ENCODE results near the gene STRC. TPM values are rescaled to one million over a fixed set of nuclear protein-coding genes. Genes with fewer than 3 reads are reported as not detected.
"Not testable (repeated sequence)": the region's sequence is repeated elsewhere in the genome, so short reads cannot be mapped to it uniquely, and the experiment has no call there.

Gene STRC
- 0.08 TPM for polyA plus RNA-seq (2013, experiment 1 of 2; ENCODE audit: insufficient read length)
- 0.07 TPM for polyA plus RNA-seq (2013, experiment 2 of 2; ENCODE audit: insufficient read length)

DNA sequence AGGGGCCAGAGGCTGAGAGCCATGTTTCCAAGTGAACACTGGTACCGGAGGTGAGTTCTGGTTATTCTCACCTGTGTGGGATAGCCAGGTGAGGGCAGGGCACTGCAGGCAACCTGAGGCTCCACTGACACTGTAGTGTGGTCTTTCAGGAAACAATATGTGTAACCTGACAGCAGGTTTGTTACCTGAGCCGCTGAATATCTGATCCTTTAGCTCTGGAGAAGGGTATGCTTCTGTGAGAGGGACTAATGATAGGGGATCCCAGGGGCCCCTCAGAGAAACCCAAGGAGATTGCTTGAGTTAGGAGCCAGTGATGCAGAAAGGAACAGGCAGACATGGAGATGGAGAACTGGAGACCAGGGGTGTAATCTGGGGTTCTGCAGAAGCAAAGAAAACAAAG is at the start of gene STRC:
Gene STRC, minus strand, starts transcription at position 101 of the 400 bp plus-strand sequence. Its CDS starts 78 bp downstream, at position 23.
- DNase-seq: not testable (repeated sequence)

- not testable (repeated sequence) for DNase-seq
These were observed 47.6 kb upstream of the STRC start for GRCh38 chr15:43666177-43666576.

DNA sequence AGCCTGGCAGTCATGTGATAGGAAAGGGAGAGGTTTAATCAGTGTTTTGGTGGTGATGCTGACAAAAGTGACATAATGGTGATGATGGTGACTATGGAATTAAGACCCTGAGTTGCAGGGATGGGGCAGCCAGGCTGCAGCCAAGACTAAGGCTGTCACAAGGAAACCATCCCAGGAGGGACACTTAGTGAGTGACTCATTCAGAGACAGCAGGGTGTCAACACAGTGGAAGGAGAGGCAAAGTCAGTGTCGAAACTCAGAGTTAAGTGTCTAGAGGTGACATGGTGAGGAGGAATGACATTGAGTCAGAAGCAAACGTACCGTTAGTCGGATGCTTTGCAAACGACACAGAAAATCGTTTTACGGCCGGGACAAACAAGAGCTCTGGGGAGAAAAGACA is 44.7 kb upstream of the STRC start:
- DNase-seq: not testable (repeated sequence)

- not testable (repeated sequence) for DNase-seq
These were observed 43.7 kb upstream of the STRC start for GRCh38 chr15:43662293-43662692.

DNA sequence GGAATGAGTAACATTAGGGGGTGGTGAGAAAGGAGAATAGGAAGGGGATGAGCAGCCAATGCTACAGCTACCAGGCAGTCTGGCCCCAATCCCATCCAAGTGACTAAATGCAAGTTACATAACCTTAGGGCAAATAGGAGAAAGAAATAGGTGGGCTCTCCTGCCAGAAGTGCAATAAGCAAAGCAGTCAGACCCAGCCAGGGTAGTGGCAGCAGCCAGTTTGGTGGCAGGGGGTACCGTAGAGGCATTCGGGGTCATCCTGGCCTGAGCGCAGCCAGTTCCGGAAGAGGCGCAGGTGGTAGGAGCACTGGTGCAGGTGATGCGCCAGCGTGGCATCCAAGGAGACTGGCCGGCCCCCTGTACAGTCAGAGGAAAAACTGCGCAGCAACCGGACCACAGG is 41.1 kb upstream of the STRC start:
- not testable (repeated sequence) for DNase-seq

DNA sequence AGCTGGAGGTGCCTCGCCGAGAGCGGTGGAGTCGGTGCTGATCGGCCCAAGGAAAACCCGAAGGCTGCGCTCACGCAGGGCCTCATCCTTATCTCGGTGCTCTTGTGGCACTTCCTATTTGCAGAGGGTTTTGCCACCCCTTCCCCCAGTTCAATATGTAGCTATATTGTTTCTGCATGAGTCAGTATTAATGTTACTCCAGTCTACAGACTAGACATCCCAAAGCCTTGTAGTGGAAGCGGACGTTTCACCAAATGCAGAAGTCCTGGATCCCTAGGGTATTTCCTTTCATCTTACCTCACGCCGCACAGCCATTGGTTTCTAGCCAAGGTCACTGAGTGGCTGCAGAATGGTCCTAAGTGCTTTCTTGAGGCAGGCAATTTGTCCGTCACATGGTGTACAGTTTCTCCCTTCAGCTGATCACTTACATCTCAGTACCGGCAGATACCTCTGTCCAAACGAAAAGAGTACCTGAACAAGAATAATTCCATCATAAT is 30.9 kb upstream of the STRC start:
- not testable (repeated sequence) for DNase-seq

DNA sequence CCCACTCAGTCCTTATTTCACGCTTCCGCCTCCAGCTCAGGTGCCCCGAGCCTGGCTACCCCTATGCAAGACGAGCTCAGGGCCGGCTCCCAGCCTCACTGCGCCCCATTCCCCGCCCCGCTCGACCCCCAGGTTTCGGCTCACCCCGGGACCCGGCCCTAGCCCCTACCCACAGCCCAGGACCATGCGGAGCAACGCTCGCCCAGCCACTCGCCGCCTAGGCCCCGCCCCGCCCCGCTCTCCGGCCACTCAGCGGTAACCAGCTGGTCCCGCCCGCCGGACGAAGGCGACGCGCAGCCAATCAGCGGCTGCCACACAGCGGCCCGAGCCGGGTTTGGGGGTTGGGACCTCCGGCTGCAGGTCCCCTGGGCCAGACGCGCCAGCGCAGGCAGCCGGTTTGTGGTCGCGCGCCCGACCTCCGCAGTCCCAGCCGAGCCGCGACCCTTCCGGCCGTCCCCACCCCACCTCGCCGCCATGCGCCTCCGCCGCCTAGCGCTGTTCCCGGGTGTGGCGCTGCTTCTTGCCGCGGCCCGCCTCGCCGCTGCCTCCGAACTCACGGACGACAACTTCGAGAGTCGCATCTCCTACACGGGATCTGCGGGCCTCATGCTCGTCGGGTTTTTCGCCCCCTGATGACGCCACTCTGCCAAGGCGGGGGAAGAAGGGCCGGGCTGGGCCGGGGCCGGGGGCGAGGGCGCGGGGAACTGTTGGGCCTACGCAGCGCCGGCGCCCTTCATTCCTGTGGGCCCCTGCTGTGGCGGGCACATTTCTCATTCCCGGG is 30.2 kb upstream of the STRC start, which contains the start of gene CATSPER2:
Gene CATSPER2, minus strand, starts transcription at position 196 of the 781 bp plus-strand sequence. CDS start 783 bp downstream, outside the sequence.
- no peak for DNase-seq

GRCh38 chr15:43638464-43639204 is 20.0 kb upstream of the STRC start:
- not testable (repeated sequence) for DNase-seq

DNA sequence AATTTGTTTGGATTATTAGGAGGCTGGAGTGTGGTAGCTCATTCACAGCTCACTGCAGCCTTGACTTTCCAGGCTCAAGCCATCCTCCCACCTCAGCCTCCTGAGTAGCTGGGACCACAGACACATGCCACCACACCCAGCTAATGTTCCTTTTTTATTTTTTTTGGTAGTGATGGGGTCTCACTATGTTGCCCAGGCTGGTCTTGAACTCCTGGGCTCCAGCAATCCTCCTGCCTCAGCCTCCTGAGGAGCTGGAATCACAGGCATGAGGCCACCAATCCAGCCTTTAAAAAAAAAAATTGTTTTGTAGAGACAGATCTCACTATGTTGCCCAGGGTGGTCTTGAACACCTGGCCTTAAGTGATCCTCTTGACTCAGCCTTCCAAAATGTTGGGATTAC is 8.3 kb upstream of the STRC start:
- not testable (repeated sequence) for DNase-seq

DNA sequence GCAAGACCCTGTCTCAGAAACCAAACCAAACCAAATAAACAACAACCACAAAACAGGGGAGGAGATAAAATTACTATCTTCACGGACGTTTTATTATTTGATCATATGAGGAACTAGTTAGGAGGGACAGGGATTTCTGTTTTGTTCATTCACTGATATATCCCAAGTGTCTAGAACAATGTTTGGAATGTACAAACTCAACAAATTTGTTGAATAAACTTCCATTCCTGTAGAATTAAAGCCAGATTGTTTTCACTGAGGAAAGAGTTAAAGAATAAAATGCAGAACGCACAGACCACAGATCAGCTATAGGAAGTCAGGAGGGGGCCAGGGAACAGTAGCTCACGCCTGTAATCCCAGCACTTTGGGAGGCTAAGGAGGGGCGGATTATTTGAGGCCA is 6.5 kb upstream of the STRC start:
- peak; percentile 48 for DNase-seq

- DNase-seq: not testable (repeated sequence)
These were observed 3.6 kb upstream of the STRC start for GRCh38 chr15:43622068-43622799.

GRCh38 chr15:43617750-43618149 is 850 bp downstream of the STRC start:
- not testable (repeated sequence) for DNase-seq

DNA sequence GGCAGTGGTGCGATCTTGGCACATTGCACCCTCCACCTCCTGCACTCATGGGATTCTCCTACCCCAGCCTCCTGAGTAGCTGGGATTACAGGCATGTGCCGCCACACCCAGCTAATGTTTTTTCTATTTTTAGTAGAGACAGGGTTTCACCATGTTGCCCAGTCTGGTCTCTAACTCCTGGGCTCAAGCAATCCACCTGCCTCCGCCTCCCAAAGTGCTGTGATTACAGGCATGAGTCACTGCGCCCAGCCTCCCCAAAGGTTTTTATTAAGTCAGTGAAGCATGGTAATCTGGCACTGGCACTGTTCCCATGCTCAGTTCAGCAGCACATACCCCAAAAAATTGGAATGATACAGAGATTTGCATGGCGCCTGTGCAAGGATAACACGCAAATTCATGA is 16.4 kb downstream of the STRC start:
- DNase-seq: not testable (repeated sequence)

- not testable (repeated sequence) for DNase-seq
These were observed 18.4 kb downstream of the STRC start for GRCh38 chr15:43600200-43600599.

- DNase-seq: not testable (repeated sequence)
These were observed 19.5 kb downstream of the STRC start for GRCh38 chr15:43599131-43599530.

GRCh38 chr15:43593328-43594190 is 25.0 kb downstream of the STRC start, which contains the start of gene CKMT1B:
Gene CKMT1B, plus strand, starts transcription at chr15:43594027. Its CDS starts 192 bp downstream, at chr15:43594219.
- DNase-seq: not testable (repeated sequence)

GRCh38 chr15:43592841-43593240 is 25.8 kb downstream of the STRC start:
- DNase-seq: not testable (repeated sequence)

- DNase-seq: not testable (repeated sequence)
These were observed 28.7 kb downstream of the STRC start, which contains the start of gene PPIP5K1 for GRCh38 chr15:43589778-43590466. Gene PPIP5K1, minus strand, starts transcription at chr15:43590208. Its CDS starts 5,704 bp downstream, at chr15:43584504.

DNA sequence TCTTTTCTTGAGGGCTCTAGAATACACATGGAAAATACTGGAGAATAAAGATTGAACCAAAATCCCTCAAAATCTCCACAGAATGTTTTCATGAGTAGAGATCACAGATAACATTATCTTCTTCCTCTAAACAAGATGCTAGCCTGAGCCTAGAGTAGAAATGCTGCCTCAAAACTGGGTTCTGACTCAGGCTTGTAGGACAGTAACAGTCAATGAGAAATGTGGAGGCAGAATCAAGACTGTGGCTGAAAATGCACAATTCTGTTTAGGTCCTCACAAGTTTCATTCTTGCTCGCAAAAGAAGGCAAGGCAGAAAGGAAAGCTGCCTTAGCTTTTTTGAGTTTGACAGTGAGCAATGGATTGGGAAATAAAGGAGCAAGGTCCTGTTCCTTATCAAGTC is 44.0 kb downstream of the STRC start:
- DNase-seq: not testable (repeated sequence)

DNA sequence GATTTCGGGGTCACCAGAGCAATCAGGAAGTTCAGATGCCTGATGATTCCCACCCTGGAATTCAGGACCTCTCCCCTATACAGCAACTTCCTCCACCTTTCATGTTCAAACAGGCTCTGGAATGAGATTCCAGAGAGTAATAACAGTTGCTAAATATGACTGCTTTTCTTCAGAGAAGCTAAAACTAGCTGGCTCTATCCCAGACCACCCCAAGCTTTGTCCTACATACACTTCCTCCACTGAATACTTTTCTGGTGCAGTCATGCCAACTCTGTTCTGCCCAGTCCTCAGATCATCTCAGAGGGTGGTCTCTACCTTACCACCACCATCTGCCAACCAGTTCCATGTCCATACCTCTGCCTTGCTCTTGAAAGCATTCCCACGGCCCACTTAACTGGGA is 52.0 kb downstream of the STRC start:
- not testable (repeated sequence) for DNase-seq
